GM21737 (cell line): ENCODE measurements around the gene NKD2.
"Not testable (repeated sequence)": the region's sequence is repeated elsewhere in the genome, so short reads cannot be mapped to it uniquely, and the experiment has no call there.

Experiments
- ATAC-seq: cut with Tn5 transposase; IDR thresholded peaks from one replicate; pipeline ENCODE4 v1.9.1; 2021; ENCODE audit warnings: mild to moderate bottlenecking, moderate library complexity; ENCODE audit not compliant: unreplicated experiment

Gene NKD2

GRCh38 chr5:1055896-1056610 is 47.5 kb downstream of the NKD2 start:
- ATAC-seq: no peak

- ATAC-seq: no peak
Observed at GRCh38 chr5:1056611-1057484, 48.2 kb downstream of the NKD2 start.

- no peak for ATAC-seq
Observed at GRCh38 chr5:1057485-1058082, 49.0 kb downstream of the NKD2 start.

- no peak for ATAC-seq
Observed at GRCh38 chr5:1058083-1058945, 49.7 kb downstream of the NKD2 start.

GRCh38 chr5:1058988-1059883 is 50.6 kb downstream of the NKD2 start:
- ATAC-seq: no peak

- no peak for ATAC-seq
Observed at GRCh38 chr5:1059884-1060263, 51.3 kb downstream of the NKD2 start.

- ATAC-seq: no peak
Observed at GRCh38 chr5:1060535-1060981, 52.0 kb downstream of the NKD2 start.

GRCh38 chr5:1061292-1061691 is 52.7 kb downstream of the NKD2 start:
- ATAC-seq: not testable (repeated sequence)

- no peak for ATAC-seq
Observed at GRCh38 chr5:1061916-1062315, 53.3 kb downstream of the NKD2 start.

- no peak for ATAC-seq
Observed at GRCh38 chr5:1062761-1063568, 54.4 kb downstream of the NKD2 start.

- no peak for ATAC-seq
Observed at GRCh38 chr5:1063661-1064382, 55.2 kb downstream of the NKD2 start.

GRCh38 chr5:1064383-1065142 is 56.0 kb downstream of the NKD2 start:
- ATAC-seq: no peak

GRCh38 chr5:1065143-1065750 is 56.6 kb downstream of the NKD2 start:
- ATAC-seq: no peak

- ATAC-seq: no peak
Observed at GRCh38 chr5:1065891-1066650, 57.5 kb downstream of the NKD2 start.

GRCh38 chr5:1066676-1067075 is 58.1 kb downstream of the NKD2 start:
- ATAC-seq: no peak
